HCT116 (cell line): ENCODE results near the gene PCMTD2. TPM values are rescaled to one million over a fixed set of nuclear protein-coding genes. Genes with fewer than 3 reads are reported as not detected.

Experiments used
- ATAC-seq: fragments of 200-7000 bp; cut with Tn5 transposase; 2 replicates; pipeline ENCODE4 v1.9.1; 2020; ENCODE audit warnings: mild to moderate bottlenecking, moderate library complexity
- BruUV-seq: library from RNA; stranded (reverse); fragments of 400-500 nt; replicated peaks from 2 replicates; lab custom pipeline; 2021; lab: Mats Ljungman, UMichigan
- CTCF ChIA-PET: fragments of 300-600 bp; sonication (Branson Sonifier 250); formaldehyde crosslinking; loops from one replicate; lab custom pipeline; 2021; ENCODE audit warnings: antibody characterized with exemption; lab: Charles Lee
- POLR2A ChIA-PET: fragments of 300-600, 350-600 bp; sonication (Branson Sonifier 250); formaldehyde crosslinking; loops from one replicate; lab custom pipeline; 2021; ENCODE audit warnings: antibody characterized with exemption; lab: Charles Lee
- RAD21 ChIA-PET, 2 experiments: fragments of 300-600 bp; sonication (Branson Sonifier 250); formaldehyde crosslinking; loops; one replicate each; lab custom pipeline; 2023; ENCODE audit warnings: low total read pairs in 2 of 2; ENCODE audit not compliant: uncharacterized antibody in 2 of 2, unreplicated experiment in 2 of 2, low non-redundant PET in 1 of 2; lab: Charles Lee
- DNase-seq: peaks from one replicate; pipeline ENCODE4 v3.0.0-alpha.2; 2010; ENCODE audit warnings: low read depth, low spot score
- H2AFZ ChIP-seq: fragments of 200-600 bp; shearing (Covaris generic), sonication (generic); 2 replicates; pipeline ENCODE4 v1.6.1; 2017; ENCODE audit warnings: low read depth, mixed run types, mixed read lengths, antibody characterized with exemption, low read length; ENCODE audit not compliant: poor library complexity, severe bottlenecking
- H3K27ac ChIP-seq: 2 replicates; pipeline ENCODE4 v1.5.1; 2012; ENCODE audit warnings: low read depth, low read length
- H3K27me3 ChIP-seq: fragments of 200-600 bp; sonication (generic); 2 replicates; pipeline ENCODE4 v1.6.1; 2016; ENCODE audit warnings: mixed run types, low read length, mixed read lengths; ENCODE audit not compliant: insufficient read depth
- H3K36me3 ChIP-seq, 2 experiments: fragments of 200-500 bp in 1 of 2; fragments of 200-600 bp in 1 of 2; sonication (Bioruptor generic) in 1 of 2; sonication (generic) in 1 of 2; 2 replicates each; pipeline versions ENCODE4 v1.5.1 to v1.6.1; 2014 to 2016; ENCODE audit warnings: low read length in 2 of 2, inconsistent platforms in 1 of 2, mixed read lengths in 1 of 2, mixed run types in 1 of 2; ENCODE audit not compliant: insufficient read depth in 2 of 2, control insufficient read depth in 1 of 2
- H3K4me1 ChIP-seq, 2 experiments: fragments of 200-600 bp in 1 of 2; sonication (generic) in 1 of 2; 2 replicates each; pipeline versions ENCODE4 v1.5.1 to v1.6.1; 2012 to 2017; ENCODE audit warnings: low read length in 2 of 2, inconsistent platforms in 1 of 2, mild to moderate bottlenecking in 1 of 2, mixed read lengths in 1 of 2, mixed run types in 1 of 2, moderate library complexity in 1 of 2; ENCODE audit not compliant: insufficient read depth in 2 of 2, control insufficient read depth in 1 of 2
- H3K4me2 ChIP-seq: fragments of 200-600 bp; sonication (generic); 2 replicates; pipeline ENCODE4 v1.6.1; 2017; ENCODE audit warnings: mixed run types, low read length, mixed read lengths
- H3K4me3 ChIP-seq, 2 experiments: fragments of 200-600 bp in 1 of 2; sonication (generic) in 1 of 2; replicated peaks in 1 of 2; 2 replicates each; pipeline ENCODE4 v1.5.1; 2011 to 2016; ENCODE audit warnings: low read length in 2 of 2, control low read depth in 1 of 2, low read depth in 1 of 2, mild to moderate bottlenecking in 1 of 2, mixed read lengths in 1 of 2, mixed run types in 1 of 2
- H3K79me2 ChIP-seq: fragments of 200-600 bp; sonication (generic); 2 replicates; pipeline ENCODE4 v1.6.1; 2017; ENCODE audit warnings: mild to moderate bottlenecking, mixed run types, low read length, moderate library complexity, mixed read lengths; ENCODE audit not compliant: insufficient read depth
- H3K9ac ChIP-seq: fragments of 200-600 bp; sonication (generic); 2 replicates; pipeline ENCODE4 v1.6.1; 2016; ENCODE audit warnings: low read length, mixed read lengths
- H3K9me2 ChIP-seq: fragments of 200-600 bp; sonication (generic), shearing (Covaris generic); 2 replicates; pipeline ENCODE4 v1.6.1; 2017; ENCODE audit warnings: mixed run types, mild to moderate bottlenecking, moderate library complexity; ENCODE audit not compliant: insufficient read depth
- H3K9me3 ChIP-seq, 2 experiments: fragments of 200-500 bp in 1 of 2; fragments of 200-600 bp in 1 of 2; sonication (Bioruptor generic) in 1 of 2; sonication (generic) in 1 of 2; 2 replicates each; pipeline ENCODE4 v1.6.1; 2014 to 2017; ENCODE audit warnings: low read length in 2 of 2, mixed read lengths in 2 of 2, inconsistent platforms in 1 of 2, low read depth in 1 of 2, mild to moderate bottlenecking in 1 of 2, mixed run types in 1 of 2, moderate library complexity in 1 of 2; ENCODE audit not compliant: control insufficient read depth in 1 of 2, insufficient read depth in 1 of 2
- H4K20me1 ChIP-seq: fragments of 200-600 bp; sonication (generic), shearing (Covaris generic); 2 replicates; pipeline ENCODE4 v1.6.1; 2017; ENCODE audit warnings: mixed run types, mild to moderate bottlenecking, moderate library complexity; ENCODE audit not compliant: insufficient read depth
- CBX3 ChIP-seq: IDR thresholded peaks from 2 replicates; pipeline ENCODE4 v1.6.1; 2012; ENCODE audit warnings: low read depth
- EGR1 ChIP-seq: IDR thresholded peaks from 2 replicates; pipeline ENCODE4 v1.6.1; 2012; ENCODE audit warnings: low read depth
- ELF1 ChIP-seq: IDR thresholded peaks from 2 replicates; pipeline ENCODE4 v1.6.1; 2012; ENCODE audit warnings: low read depth, borderline replicate concordance
- EZH2 ChIP-seq: fragments of 200-600 bp; sonication (generic); IDR thresholded peaks from 2 replicates; pipeline ENCODE4 v1.6.1; 2017; ENCODE audit warnings: antibody characterized with exemption, mixed run types
- EZH2phosphoT487 ChIP-seq: fragments of 200-600 bp; IDR thresholded peaks from 2 replicates; pipeline ENCODE4 v1.6.1; 2018; ENCODE audit warnings: antibody characterized with exemption, borderline replicate concordance
- FOSL1 ChIP-seq: IDR thresholded peaks from 2 replicates; pipeline ENCODE4 v1.6.1; 2012; ENCODE audit warnings: low read depth
- JUND ChIP-seq: IDR thresholded peaks from 2 replicates; pipeline ENCODE4 v1.6.1; 2012
- POLR2A ChIP-seq: IDR thresholded peaks from 2 replicates; pipeline ENCODE4 v1.7.0; 2011; ENCODE audit warnings: borderline replicate concordance; ENCODE audit not compliant: insufficient read depth, insufficient read length; ENCODE audit errors: extremely low read depth
- POLR2AphosphoS5 ChIP-seq: IDR thresholded peaks from 2 replicates; pipeline ENCODE4 v1.6.1; 2011; ENCODE audit warnings: mild to moderate bottlenecking, low read depth, low read length, moderate library complexity
- RAD21 ChIP-seq: IDR thresholded peaks from 2 replicates; pipeline ENCODE4 v1.6.1; 2012; ENCODE audit warnings: low read depth, mild to moderate bottlenecking
- SIN3A ChIP-seq: IDR thresholded peaks from 2 replicates; pipeline ENCODE4 v1.6.1; 2012; ENCODE audit warnings: low read depth
- SP1 ChIP-seq: IDR thresholded peaks from 2 replicates; pipeline ENCODE4 v1.6.1; 2012; ENCODE audit warnings: low read depth
- SRF ChIP-seq: IDR thresholded peaks from 2 replicates; pipeline ENCODE4 v1.6.1; 2012; ENCODE audit warnings: low read depth
- TCF7L2 ChIP-seq: IDR thresholded peaks from 2 replicates; pipeline ENCODE4 v1.7.0; 2011; ENCODE audit warnings: borderline replicate concordance, inconsistent platforms; ENCODE audit not compliant: insufficient read depth, insufficient read length; ENCODE audit errors: extremely low read depth
- YY1 ChIP-seq: IDR thresholded peaks from 2 replicates; pipeline ENCODE4 v1.6.1; 2011; ENCODE audit warnings: low read length, low read depth, moderate library complexity, mild to moderate bottlenecking; ENCODE audit not compliant: insufficient replicate concordance; ENCODE audit errors: extremely low read depth
- ZFX ChIP-seq: fragments of 450-650 bp; IDR thresholded peaks from 2 replicates; pipeline ENCODE4 v1.6.1; 2017
- intact Hi-C: fragments of 100-400 bp; cut with micrococcal nuclease; formaldehyde crosslinking; loops from 2 replicates; pipeline ENCODE4 v1.10.0; 2022
- total RNA-seq: library from RNA; stranded (reverse); gene quantifications from one replicate; pipeline ENCODE4 v1.2.1, GENCODE V29; 2021; ENCODE audit not compliant: unreplicated experiment
- TF ChIP-seq, protein P1 (sequence below): IDR thresholded peaks from 2 replicates; pipeline ENCODE4 v1.6.1; 2012
- TF ChIP-seq, protein P2 (sequence below): IDR thresholded peaks from 2 replicates; pipeline ENCODE4 v1.6.1; 2012; ENCODE audit warnings: low read depth
- TF ChIP-seq, protein P3 (sequence below), 3 experiments: fragments of 200-600 bp in 1 of 3; sonication (generic) in 1 of 3; IDR thresholded peaks in 2 of 3; conservative IDR thresholded peaks in 1 of 3; 2 replicates each; pipeline ENCODE4 v1.5.1; 2012 to 2017; ENCODE audit warnings: low read depth in 2 of 3, low read length in 2 of 3, antibody characterized with exemption in 1 of 3, borderline replicate concordance in 1 of 3, control low read depth in 1 of 3, mild to moderate bottlenecking in 1 of 3, mixed read lengths in 1 of 3, mixed run types in 1 of 3, moderate library complexity in 1 of 3; ENCODE audit not compliant: insufficient read depth in 1 of 3

PCMTD2 gene
- total RNA-seq, 1 experiment from 2014 or later: 44.7 TPM

DNA sequence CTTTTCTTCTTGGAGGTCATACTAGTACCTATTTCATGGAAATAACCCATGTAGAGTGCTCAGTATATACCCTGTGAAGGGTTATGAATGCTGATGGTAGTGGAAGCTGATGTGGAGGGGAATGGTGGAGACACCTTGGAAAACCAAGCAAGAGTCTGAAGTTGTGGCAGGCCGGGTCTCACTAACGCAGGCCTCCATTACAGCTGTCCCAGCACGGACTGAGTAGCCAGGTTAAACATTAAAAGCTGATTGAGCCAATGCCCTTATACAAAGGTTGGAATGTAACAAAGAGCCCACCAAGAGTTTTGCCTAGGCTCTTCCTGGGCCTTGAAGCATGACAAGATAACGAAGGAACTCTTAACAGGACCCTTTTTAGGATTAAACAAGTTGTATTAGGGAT lies 2.1 kb upstream of the PCMTD2 start:
- H3K4me1 ChIP-seq: peaks cover 0 to 19% of the 10 kb centered on the region in 2 experiments; a peak in 3 of 4 replicates
- TF ChIP-seq ELF1 (no peak), POLR2A (no peak), JUND (no peak), POLR2AphosphoS5 (no peak), SP1 (no peak), TCF7L2 (no peak), EZH2 (no peak), CBX3 (no peak), RAD21 (no peak), SRF (no peak), FOSL1 (no peak), ZFX (no peak), EGR1 (no peak), SIN3A (no peak), YY1 (no peak), EZH2phosphoT487 (no peak)
- TF ChIP-seq, protein P1, sequence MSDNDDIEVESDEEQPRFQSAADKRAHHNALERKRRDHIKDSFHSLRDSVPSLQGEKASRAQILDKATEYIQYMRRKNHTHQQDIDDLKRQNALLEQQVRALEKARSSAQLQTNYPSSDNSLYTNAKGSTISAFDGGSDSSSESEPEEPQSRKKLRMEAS: no peak
- TF ChIP-seq, protein P2, sequence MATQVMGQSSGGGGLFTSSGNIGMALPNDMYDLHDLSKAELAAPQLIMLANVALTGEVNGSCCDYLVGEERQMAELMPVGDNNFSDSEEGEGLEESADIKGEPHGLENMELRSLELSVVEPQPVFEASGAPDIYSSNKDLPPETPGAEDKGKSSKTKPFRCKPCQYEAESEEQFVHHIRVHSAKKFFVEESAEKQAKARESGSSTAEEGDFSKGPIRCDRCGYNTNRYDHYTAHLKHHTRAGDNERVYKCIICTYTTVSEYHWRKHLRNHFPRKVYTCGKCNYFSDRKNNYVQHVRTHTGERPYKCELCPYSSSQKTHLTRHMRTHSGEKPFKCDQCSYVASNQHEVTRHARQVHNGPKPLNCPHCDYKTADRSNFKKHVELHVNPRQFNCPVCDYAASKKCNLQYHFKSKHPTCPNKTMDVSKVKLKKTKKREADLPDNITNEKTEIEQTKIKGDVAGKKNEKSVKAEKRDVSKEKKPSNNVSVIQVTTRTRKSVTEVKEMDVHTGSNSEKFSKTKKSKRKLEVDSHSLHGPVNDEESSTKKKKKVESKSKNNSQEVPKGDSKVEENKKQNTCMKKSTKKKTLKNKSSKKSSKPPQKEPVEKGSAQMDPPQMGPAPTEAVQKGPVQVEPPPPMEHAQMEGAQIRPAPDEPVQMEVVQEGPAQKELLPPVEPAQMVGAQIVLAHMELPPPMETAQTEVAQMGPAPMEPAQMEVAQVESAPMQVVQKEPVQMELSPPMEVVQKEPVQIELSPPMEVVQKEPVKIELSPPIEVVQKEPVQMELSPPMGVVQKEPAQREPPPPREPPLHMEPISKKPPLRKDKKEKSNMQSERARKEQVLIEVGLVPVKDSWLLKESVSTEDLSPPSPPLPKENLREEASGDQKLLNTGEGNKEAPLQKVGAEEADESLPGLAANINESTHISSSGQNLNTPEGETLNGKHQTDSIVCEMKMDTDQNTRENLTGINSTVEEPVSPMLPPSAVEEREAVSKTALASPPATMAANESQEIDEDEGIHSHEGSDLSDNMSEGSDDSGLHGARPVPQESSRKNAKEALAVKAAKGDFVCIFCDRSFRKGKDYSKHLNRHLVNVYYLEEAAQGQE: no peak
- TF ChIP-seq, protein P3, sequence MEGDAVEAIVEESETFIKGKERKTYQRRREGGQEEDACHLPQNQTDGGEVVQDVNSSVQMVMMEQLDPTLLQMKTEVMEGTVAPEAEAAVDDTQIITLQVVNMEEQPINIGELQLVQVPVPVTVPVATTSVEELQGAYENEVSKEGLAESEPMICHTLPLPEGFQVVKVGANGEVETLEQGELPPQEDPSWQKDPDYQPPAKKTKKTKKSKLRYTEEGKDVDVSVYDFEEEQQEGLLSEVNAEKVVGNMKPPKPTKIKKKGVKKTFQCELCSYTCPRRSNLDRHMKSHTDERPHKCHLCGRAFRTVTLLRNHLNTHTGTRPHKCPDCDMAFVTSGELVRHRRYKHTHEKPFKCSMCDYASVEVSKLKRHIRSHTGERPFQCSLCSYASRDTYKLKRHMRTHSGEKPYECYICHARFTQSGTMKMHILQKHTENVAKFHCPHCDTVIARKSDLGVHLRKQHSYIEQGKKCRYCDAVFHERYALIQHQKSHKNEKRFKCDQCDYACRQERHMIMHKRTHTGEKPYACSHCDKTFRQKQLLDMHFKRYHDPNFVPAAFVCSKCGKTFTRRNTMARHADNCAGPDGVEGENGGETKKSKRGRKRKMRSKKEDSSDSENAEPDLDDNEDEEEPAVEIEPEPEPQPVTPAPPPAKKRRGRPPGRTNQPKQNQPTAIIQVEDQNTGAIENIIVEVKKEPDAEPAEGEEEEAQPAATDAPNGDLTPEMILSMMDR (IDR thresholded peaks at IDR 0.05 in 2 of 3, conservative IDR thresholded peaks at IDR 0.05 in 1 of 3; ENCODE audit: borderline replicate concordance in 1 of 3, insufficient read depth in 1 of 3, low read depth in 2 of 3, low read length in 2 of 3): no peak
- no peak overlapping the region for H3K4me3 ChIP-seq
- ChIA-PET CTCF (no interaction called here), RAD21 (no interaction called here), POLR2A (no interaction called here)
- H4K20me1 ChIP-seq: no peaks in the 10 kb centered on the region
- no peaks in the 10 kb centered on the region for H3K9me2 ChIP-seq
- no peak overlapping the region for H3K27ac ChIP-seq
- no peak overlapping the region for H3K9ac ChIP-seq
- H2AFZ ChIP-seq: no peak overlapping the region
- H3K36me3 ChIP-seq: no peaks in the 10 kb centered on the region
- H3K27me3 ChIP-seq: peaks cover 18% of the 10 kb centered on the region; the same call in 1 of the 2 replicates
- peaks cover 21% of the 10 kb centered on the region for H3K79me2 ChIP-seq
- H3K4me2 ChIP-seq: no peak overlapping the region
- ATAC-seq (no peak), DNase-seq (no peak)
- BruUV-seq: no TSS peak
- intact Hi-C loops: no loop called here
- H3K9me3 ChIP-seq: no peaks in the 10 kb centered on the region
